GM12878 (cell line): ENCODE measurements around the gene MEGF6. TPM values are rescaled to one million over a fixed set of nuclear protein-coding genes. Genes with fewer than 3 reads are reported as not detected.
A peak's percentile ranks its signal among the peaks of the same experiment; 100 is the strongest.

Source experiments
- BCL11A ChIP-seq: IDR thresholded peaks from 2 replicates; pipeline ENCODE4 v1.6.1; 2011; ENCODE audit warnings: low read depth, low read length
- BHLHE40 ChIP-seq, 2 experiments: fragments of 450-650 bp in 1 of 2; IDR thresholded peaks; 2 replicates each; pipeline ENCODE4 v1.6.1; 2011 to 2017; ENCODE audit warnings: low read depth in 2 of 2, borderline replicate concordance in 1 of 2, improper control_type of control experiment in 1 of 2, low read length in 1 of 2, mild to moderate bottlenecking in 1 of 2
- CHD2 ChIP-seq: IDR thresholded peaks from 2 replicates; pipeline ENCODE4 v1.6.1; 2011; ENCODE audit warnings: low read depth, low read length, improper control_type of control experiment, borderline replicate concordance
- CREM ChIP-seq: IDR thresholded peaks from 2 replicates; pipeline ENCODE4 v1.6.1; 2014; ENCODE audit warnings: antibody characterized with exemption, low read depth
- FOXM1 ChIP-seq: IDR thresholded peaks from 2 replicates; pipeline ENCODE4 v1.6.1; 2012; ENCODE audit warnings: low read depth, mild to moderate bottlenecking, inconsistent platforms, low read length, moderate library complexity
- IKZF1 ChIP-seq: fragments of 450-650 bp; conservative IDR thresholded peaks from 2 replicates; pipeline ENCODE4 v1.6.1; 2017; ENCODE audit warnings: antibody characterized with exemption, mild to moderate bottlenecking
- JUNB ChIP-seq: IDR thresholded peaks from 2 replicates; pipeline ENCODE4 v1.6.1; 2016; ENCODE audit warnings: antibody characterized with exemption, mild to moderate bottlenecking
- LARP7 ChIP-seq: fragments of 450-650 bp; IDR thresholded peaks from 2 replicates; pipeline ENCODE4 v1.6.1; 2017; ENCODE audit warnings: mild to moderate bottlenecking
- MXI1 ChIP-seq: fragments of 150-350 bp; IDR thresholded peaks from 2 replicates; pipeline ENCODE4 v1.6.1; 2011; ENCODE audit warnings: low read depth, mild to moderate bottlenecking, inconsistent platforms, low read length, improper control_type of control experiment
- POLR2AphosphoS5 ChIP-seq: IDR thresholded peaks from 2 replicates; pipeline ENCODE4 v1.6.1; 2011; ENCODE audit warnings: mild to moderate bottlenecking, low read length, inconsistent platforms
- RUNX3 ChIP-seq: IDR thresholded peaks from 2 replicates; pipeline ENCODE4 v1.6.1; 2012; ENCODE audit warnings: low read length, inconsistent platforms
- SP1 ChIP-seq: IDR thresholded peaks from one replicate; pipeline ENCODE4 v1.6.1; 2011; ENCODE audit warnings: low read depth, low read length
- TCF12 ChIP-seq: IDR thresholded peaks from 2 replicates; pipeline ENCODE4 v1.6.1; 2011; ENCODE audit warnings: low read depth, mild to moderate bottlenecking, low read length
- polyA plus RNA-seq, 11 experiments: library from polyadenylated mRNA; depleted of rRNA in 4 of 11; unstranded in 6 of 11; stranded (reverse) in 5 of 11; fragments of >200 nt; fragmentation: Nextera tagmentation in 4 of 11; fragmentation: Illumina TruSeq in 1 of 11; extraction: Ambion mirVana in 4 of 11; extraction: Trizol in 1 of 11; gene quantifications; 1 replicate in 1 of 11; 2 replicates in 10 of 11; pipeline versions ENCODE4 v1.2.1 to v1.2.3, GENCODE V29; 2011 to 2016; ENCODE audit warnings: inconsistent platforms in 2 of 11, missing spikeins in 2 of 11, low read depth in 1 of 11
- total RNA-seq, 4 experiments: library from RNA; depleted of rRNA in 3 of 4; stranded (reverse); fragments of >200 nt in 3 of 4; fragmentation: Illumina TruSeq in 1 of 4; extraction: Trizol in 1 of 4; gene quantifications; 2 replicates each; pipeline versions ENCODE4 v1.2.1 to v1.2.3, GENCODE V29; 2013 to 2021
- TF ChIP-seq, protein P1 (sequence below): fragments of 450-650 bp; formaldehyde crosslinking; IDR thresholded peaks from 2 replicates; pipeline ENCODE4 v1.4.0; 2020; ENCODE audit warnings: mild to moderate bottlenecking, moderate library complexity
- TF ChIP-seq, protein P2 (sequence below): IDR thresholded peaks from 2 replicates; pipeline ENCODE4 v1.6.1; 2011; ENCODE audit warnings: mild to moderate bottlenecking, low read depth, low read length, moderate library complexity; ENCODE audit not compliant: insufficient replicate concordance
- TF ChIP-seq, protein P3 (sequence below): IDR thresholded peaks from 2 replicates; pipeline ENCODE4 v1.6.1; 2012; ENCODE audit warnings: low read depth, low read length, improper control_type of control experiment
- TF ChIP-seq, protein P4 (sequence below): fragments of 450-650 bp; formaldehyde crosslinking; IDR thresholded peaks from 2 replicates; pipeline ENCODE4 v1.4.0; 2022; ENCODE audit warnings: mild to moderate bottlenecking, moderate library complexity
- TF ChIP-seq, protein P5 (sequence below): IDR thresholded peaks from 2 replicates; pipeline ENCODE4 v1.6.1; 2012; ENCODE audit warnings: low read depth, low read length, improper control_type of control experiment

MEGF6 gene
- total and polyA plus RNA-seq, 10 of the 15 experiments (the other 5 are each of a cell fraction or from before 2014, with no cell fraction given), result 0.03 to 0.41 TPM; not detected in 8

DNA sequence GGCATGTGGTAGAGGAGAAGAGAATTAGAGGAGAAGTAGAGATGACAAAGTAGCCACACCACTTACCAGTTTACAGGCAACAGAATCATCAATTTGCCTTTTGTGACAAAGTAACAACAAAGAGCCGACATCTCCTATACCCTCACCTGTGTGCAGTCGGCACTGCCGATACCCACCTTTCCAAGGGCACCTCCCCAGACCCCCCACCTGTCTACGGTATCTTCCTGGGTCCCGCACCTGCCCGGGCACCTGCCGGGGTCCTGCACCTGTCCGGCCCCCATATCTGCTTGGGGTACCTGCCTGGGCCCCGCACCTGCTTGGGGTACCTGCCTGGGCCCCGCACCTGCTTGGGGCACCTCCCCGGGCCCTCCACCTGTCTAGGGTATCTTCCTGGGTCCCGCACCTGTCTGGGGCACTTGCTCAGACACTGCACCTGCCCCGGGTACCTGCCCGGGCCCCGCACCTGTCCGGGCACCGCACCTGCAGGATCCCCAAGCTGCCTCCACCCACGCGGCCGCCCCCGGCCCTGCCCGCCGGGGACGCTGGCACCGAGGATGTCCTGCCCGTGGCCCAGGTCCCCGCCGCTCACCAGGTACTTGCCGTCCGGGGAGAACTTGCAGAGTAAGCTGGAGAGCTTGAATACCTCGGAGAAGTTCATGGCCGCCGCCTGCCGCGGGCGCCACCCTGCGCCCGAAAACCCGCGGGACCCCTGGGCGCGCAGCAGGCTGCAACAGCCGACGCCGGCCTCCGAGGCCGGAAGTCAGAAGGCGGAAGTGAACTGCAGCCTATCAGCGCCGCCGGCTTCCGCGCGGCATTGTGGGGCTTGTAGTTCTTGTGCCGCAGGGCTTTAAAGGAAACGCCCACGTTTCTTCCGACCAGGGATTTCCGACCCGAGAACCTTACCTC lies 38.3 kb upstream of the MEGF6 start, which contains the start of gene WRAP73 (continued):
- TF ChIP-seq, protein P1, sequence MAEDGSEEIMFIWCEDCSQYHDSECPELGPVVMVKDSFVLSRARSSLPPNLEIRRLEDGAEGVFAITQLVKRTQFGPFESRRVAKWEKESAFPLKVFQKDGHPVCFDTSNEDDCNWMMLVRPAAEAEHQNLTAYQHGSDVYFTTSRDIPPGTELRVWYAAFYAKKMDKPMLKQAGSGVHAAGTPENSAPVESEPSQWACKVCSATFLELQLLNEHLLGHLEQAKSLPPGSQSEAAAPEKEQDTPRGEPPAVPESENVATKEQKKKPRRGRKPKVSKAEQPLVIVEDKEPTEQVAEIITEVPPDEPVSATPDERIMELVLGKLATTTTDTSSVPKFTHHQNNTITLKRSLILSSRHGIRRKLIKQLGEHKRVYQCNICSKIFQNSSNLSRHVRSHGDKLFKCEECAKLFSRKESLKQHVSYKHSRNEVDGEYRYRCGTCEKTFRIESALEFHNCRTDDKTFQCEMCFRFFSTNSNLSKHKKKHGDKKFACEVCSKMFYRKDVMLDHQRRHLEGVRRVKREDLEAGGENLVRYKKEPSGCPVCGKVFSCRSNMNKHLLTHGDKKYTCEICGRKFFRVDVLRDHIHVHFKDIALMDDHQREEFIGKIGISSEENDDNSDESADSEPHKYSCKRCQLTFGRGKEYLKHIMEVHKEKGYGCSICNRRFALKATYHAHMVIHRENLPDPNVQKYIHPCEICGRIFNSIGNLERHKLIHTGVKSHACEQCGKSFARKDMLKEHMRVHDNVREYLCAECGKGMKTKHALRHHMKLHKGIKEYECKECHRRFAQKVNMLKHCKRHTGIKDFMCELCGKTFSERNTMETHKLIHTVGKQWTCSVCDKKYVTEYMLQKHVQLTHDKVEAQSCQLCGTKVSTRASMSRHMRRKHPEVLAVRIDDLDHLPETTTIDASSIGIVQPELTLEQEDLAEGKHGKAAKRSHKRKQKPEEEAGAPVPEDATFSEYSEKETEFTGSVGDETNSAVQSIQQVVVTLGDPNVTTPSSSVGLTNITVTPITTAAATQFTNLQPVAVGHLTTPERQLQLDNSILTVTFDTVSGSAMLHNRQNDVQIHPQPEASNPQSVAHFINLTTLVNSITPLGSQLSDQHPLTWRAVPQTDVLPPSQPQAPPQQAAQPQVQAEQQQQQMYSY (CRISPR knock-in tag), result no peak
- TF ChIP-seq, protein P2, sequence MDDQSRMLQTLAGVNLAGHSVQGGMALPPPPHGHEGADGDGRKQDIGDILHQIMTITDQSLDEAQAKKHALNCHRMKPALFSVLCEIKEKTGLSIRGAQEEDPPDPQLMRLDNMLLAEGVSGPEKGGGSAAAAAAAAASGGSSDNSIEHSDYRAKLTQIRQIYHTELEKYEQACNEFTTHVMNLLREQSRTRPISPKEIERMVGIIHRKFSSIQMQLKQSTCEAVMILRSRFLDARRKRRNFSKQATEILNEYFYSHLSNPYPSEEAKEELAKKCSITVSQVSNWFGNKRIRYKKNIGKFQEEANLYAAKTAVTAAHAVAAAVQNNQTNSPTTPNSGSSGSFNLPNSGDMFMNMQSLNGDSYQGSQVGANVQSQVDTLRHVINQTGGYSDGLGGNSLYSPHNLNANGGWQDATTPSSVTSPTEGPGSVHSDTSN, result no peak
- TF ChIP-seq LARP7 (peak; percentile 70), IKZF1 (peak; percentile 85), TCF12 (0 out of 2 replicates have a peak, but pooled peaks have one; percentile 3), SP1 (peak; percentile 70), FOXM1 (no peak), CHD2 (peak; percentile 81), CREM (peak; percentile 63), RUNX3 (peak; percentile 43), MXI1 (peak; percentile 79), BHLHE40 (IDR thresholded peaks at IDR 0.05; ENCODE audit: borderline replicate concordance in 1 of 2, low read depth in 2 of 2, low read length in 1 of 2) (0 out of 4 replicates have a peak, but pooled peaks of 1 of the 2 experiments have one; percentile 5), BCL11A (no peak), POLR2AphosphoS5 (peak; percentile 67; the same call in 1 of the 2 replicates), JUNB (0 out of 2 replicates have a peak, but pooled peaks have one; percentile 37)
- TF ChIP-seq, protein P3, sequence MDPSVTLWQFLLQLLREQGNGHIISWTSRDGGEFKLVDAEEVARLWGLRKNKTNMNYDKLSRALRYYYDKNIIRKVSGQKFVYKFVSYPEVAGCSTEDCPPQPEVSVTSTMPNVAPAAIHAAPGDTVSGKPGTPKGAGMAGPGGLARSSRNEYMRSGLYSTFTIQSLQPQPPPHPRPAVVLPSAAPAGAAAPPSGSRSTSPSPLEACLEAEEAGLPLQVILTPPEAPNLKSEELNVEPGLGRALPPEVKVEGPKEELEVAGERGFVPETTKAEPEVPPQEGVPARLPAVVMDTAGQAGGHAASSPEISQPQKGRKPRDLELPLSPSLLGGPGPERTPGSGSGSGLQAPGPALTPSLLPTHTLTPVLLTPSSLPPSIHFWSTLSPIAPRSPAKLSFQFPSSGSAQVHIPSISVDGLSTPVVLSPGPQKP, result peak; percentile 63
- TF ChIP-seq, protein P4, sequence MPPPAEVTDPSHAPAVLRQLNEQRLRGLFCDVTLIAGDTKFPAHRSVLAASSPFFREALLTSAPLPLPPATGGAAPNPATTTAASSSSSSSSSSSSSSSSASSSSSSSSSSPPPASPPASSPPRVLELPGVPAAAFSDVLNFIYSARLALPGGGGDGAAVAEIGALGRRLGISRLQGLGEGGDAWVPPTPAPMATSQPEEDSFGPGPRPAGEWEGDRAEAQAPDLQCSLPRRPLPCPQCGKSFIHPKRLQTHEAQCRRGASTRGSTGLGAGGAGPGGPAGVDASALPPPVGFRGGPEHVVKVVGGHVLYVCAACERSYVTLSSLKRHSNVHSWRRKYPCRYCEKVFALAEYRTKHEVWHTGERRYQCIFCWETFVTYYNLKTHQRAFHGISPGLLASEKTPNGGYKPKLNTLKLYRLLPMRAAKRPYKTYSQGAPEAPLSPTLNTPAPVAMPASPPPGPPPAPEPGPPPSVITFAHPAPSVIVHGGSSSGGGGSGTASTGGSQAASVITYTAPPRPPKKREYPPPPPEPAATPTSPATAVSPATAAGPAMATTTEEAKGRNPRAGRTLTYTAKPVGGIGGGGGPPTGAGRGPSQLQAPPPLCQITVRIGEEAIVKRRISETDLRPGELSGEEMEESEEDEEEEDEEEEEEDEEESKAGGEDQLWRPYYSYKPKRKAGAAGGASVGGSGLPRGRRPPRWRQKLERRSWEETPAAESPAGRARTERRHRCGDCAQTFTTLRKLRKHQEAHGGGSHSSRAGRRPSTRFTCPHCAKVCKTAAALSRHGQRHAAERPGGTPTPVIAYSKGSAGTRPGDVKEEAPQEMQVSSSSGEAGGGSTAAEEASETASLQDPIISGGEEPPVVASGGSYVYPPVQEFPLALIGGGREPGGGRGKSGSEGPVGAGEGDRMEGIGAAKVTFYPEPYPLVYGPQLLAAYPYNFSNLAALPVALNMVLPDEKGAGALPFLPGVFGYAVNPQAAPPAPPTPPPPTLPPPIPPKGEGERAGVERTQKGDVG, result no peak
- TF ChIP-seq, protein P5, sequence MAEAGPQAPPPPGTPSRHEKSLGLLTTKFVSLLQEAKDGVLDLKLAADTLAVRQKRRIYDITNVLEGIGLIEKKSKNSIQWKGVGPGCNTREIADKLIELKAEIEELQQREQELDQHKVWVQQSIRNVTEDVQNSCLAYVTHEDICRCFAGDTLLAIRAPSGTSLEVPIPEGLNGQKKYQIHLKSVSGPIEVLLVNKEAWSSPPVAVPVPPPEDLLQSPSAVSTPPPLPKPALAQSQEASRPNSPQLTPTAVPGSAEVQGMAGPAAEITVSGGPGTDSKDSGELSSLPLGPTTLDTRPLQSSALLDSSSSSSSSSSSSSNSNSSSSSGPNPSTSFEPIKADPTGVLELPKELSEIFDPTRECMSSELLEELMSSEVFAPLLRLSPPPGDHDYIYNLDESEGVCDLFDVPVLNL, result peak; percentile 46; the same call in 1 of the 2 replicates
